Fibroblast of lung (primary cell): Measurements from ENCODE around the gene CLDN4. TPM values are rescaled to one million over a fixed set of nuclear protein-coding genes. Genes with fewer than 3 reads are reported as not detected.

Source experiments
- DNase-seq, 2 donors: peaks; one replicate each; pipeline versions ENCODE4 v3.0.0 to v3.0.0-alpha.2; 2010; ENCODE audit warnings: low read depth in 2 of 2
- H2AFZ ChIP-seq: 2 replicates; pipeline ENCODE4 v1.5.1; 2012; ENCODE audit warnings: low read length, control low read depth, inconsistent platforms
- H3K27ac ChIP-seq: 2 replicates; pipeline ENCODE4 v1.5.1; 2011; ENCODE audit warnings: low read length, control low read depth; ENCODE audit not compliant: insufficient read depth
- H3K27me3 ChIP-seq: 2 replicates; pipeline ENCODE4 v1.5.1; 2011; ENCODE audit warnings: mild to moderate bottlenecking, low read length; ENCODE audit not compliant: control insufficient read depth, insufficient read depth
- H3K36me3 ChIP-seq: 2 replicates; pipeline ENCODE4 v1.5.1; 2011; ENCODE audit warnings: low read length; ENCODE audit not compliant: control insufficient read depth, insufficient read depth
- H3K4me1 ChIP-seq: 2 replicates; pipeline ENCODE4 v1.5.1; 2011; ENCODE audit warnings: low read length; ENCODE audit not compliant: control insufficient read depth, insufficient read depth; ENCODE audit errors: extremely low read depth
- H3K4me2 ChIP-seq: 2 replicates; pipeline ENCODE4 v1.5.1; 2011; ENCODE audit warnings: low read length, control low read depth; ENCODE audit not compliant: insufficient read depth; ENCODE audit errors: extremely low read depth
- H3K4me3 ChIP-seq, 4 experiments: fragments of 200-600 bp in 1 of 4; sonication (generic) in 1 of 4; replicated peaks in 1 of 4; 2 replicates each; pipeline ENCODE4 v1.5.1; 2011 to 2016; ENCODE audit warnings: low read length in 4 of 4, low read depth in 3 of 4, mild to moderate bottlenecking in 3 of 4, control low read depth in 2 of 4, inconsistent platforms in 1 of 4, mixed read lengths in 1 of 4; ENCODE audit not compliant: insufficient read depth in 1 of 4; ENCODE audit errors: control extremely low read depth in 1 of 4
- H3K79me2 ChIP-seq: 2 replicates; pipeline ENCODE4 v1.5.1; 2012; ENCODE audit warnings: mild to moderate bottlenecking, low read length, inconsistent platforms; ENCODE audit not compliant: control insufficient read depth, insufficient read depth
- H3K9ac ChIP-seq: 2 replicates; pipeline ENCODE4 v1.5.1; 2011; ENCODE audit warnings: mild to moderate bottlenecking, low read length, control low read depth; ENCODE audit not compliant: insufficient read depth
- H3K9me3 ChIP-seq: 2 replicates; pipeline ENCODE4 v1.5.1; 2012; ENCODE audit warnings: low read depth, low read length; ENCODE audit not compliant: control insufficient read depth, insufficient read depth
- H4K20me1 ChIP-seq: 2 replicates; pipeline ENCODE4 v1.5.1; 2011; ENCODE audit warnings: low read length; ENCODE audit not compliant: control insufficient read depth, insufficient read depth; ENCODE audit errors: extremely low read depth
- EZH2 ChIP-seq: IDR thresholded peaks from 2 replicates; pipeline ENCODE4 v1.5.1; 2012; ENCODE audit warnings: low read length, control low read depth, mild to moderate bottlenecking; ENCODE audit errors: missing control alignments
- polyA plus RNA-seq, 2 donors: library from polyadenylated mRNA; depleted of rRNA in 1 of 2; stranded (reverse) in 1 of 2; unstranded in 1 of 2; fragments of >200 nt; gene quantifications; 2 replicates each; pipeline ENCODE4 v1.2.1, GENCODE V29; 2011 to 2012; ENCODE audit warnings: missing spikeins in 1 of 2
- total RNA-seq: library from RNA; depleted of rRNA; stranded (reverse); fragments of >200 nt; gene quantifications from 2 replicates; pipeline ENCODE4 v1.2.1, GENCODE V29; 2014
- TF ChIP-seq, protein P1 (sequence below), 2 donors: IDR thresholded peaks in 1 of 2; conservative IDR thresholded peaks in 1 of 2; 1 replicate in 1 of 2; 2 replicates in 1 of 2; pipeline ENCODE4 v1.5.1; 2011 to 2012; ENCODE audit warnings: low read length in 2 of 2, control low read depth in 1 of 2, inconsistent platforms in 1 of 2, low read depth in 1 of 2, mild to moderate bottlenecking in 1 of 2

The CLDN4 gene
- total and polyA plus RNA-seq, 2 donors (not counting 1 experiment from before 2014, with no cell fraction given) = under 0.01 to 0.51 TPM

DNA sequence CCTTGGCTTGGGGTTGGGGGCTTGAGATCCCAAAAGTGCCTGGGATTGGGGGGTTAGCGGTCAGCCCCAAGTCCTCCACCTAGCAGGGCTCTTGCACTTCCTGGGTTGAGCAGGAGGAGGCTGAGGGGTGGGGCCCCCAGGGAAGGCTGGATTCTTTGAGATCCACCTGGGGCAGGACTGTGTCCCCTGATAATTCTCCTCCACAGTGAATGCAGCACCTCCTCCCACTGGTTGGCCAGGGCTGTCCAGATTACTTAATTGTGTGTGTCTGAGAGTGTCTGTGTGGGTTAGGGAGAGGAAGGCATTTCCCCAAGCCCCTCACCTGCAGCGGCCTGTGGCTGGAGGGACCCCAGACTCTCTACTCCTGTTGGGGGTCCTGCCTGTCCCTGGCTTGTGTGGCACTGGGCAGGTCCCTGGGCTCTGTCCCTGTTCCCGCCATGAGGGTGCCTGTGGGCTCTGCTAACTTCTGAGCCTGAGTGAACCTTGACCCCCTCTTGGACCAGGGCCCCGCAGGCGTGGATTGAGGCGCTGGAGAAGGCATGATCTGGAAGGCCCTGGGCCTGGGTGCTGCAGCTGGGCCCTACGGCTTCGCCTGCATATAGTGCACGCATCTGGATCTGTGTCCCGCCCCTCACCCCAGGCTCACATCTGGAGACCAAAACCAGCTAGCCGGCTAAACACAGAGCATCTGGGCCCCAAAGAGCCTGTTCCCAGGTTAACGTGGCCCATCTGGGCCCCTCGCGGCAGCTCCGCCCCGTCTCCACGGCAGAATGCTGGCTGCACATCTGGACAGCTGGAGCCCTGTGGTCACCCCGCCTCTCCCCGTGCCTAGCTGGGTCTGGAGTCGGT lies 40.6 kb downstream of the CLDN4 start:
- TF ChIP-seq EZH2 = no peak
- TF ChIP-seq, protein P1, sequence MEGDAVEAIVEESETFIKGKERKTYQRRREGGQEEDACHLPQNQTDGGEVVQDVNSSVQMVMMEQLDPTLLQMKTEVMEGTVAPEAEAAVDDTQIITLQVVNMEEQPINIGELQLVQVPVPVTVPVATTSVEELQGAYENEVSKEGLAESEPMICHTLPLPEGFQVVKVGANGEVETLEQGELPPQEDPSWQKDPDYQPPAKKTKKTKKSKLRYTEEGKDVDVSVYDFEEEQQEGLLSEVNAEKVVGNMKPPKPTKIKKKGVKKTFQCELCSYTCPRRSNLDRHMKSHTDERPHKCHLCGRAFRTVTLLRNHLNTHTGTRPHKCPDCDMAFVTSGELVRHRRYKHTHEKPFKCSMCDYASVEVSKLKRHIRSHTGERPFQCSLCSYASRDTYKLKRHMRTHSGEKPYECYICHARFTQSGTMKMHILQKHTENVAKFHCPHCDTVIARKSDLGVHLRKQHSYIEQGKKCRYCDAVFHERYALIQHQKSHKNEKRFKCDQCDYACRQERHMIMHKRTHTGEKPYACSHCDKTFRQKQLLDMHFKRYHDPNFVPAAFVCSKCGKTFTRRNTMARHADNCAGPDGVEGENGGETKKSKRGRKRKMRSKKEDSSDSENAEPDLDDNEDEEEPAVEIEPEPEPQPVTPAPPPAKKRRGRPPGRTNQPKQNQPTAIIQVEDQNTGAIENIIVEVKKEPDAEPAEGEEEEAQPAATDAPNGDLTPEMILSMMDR (conservative IDR thresholded peaks at IDR 0.05 in 1 of 2, IDR thresholded peaks at IDR 0.05 in 1 of 2; ENCODE audit: low read depth in 1 of 2, low read length in 2 of 2) = no peak
- Histone ChIP-seq H3K4me2 (no peak overlapping the region), H4K20me1 (no peaks in the 10 kb centered on the region), H3K36me3 (no peaks in the 10 kb centered on the region), H2AFZ (no peak overlapping the region), H3K9ac (no peak overlapping the region), H3K9me3 (no peaks in the 10 kb centered on the region), H3K79me2 (no peaks in the 10 kb centered on the region), H3K27me3 (peaks cover 2% of the 10 kb centered on the region), H3K4me3 (no peak overlapping the region), H3K4me1 (peaks cover 5% of the 10 kb centered on the region), H3K27ac (no peak overlapping the region)
- DNase-seq = peak in 1 of 2 donors; percentile 34

DNA sequence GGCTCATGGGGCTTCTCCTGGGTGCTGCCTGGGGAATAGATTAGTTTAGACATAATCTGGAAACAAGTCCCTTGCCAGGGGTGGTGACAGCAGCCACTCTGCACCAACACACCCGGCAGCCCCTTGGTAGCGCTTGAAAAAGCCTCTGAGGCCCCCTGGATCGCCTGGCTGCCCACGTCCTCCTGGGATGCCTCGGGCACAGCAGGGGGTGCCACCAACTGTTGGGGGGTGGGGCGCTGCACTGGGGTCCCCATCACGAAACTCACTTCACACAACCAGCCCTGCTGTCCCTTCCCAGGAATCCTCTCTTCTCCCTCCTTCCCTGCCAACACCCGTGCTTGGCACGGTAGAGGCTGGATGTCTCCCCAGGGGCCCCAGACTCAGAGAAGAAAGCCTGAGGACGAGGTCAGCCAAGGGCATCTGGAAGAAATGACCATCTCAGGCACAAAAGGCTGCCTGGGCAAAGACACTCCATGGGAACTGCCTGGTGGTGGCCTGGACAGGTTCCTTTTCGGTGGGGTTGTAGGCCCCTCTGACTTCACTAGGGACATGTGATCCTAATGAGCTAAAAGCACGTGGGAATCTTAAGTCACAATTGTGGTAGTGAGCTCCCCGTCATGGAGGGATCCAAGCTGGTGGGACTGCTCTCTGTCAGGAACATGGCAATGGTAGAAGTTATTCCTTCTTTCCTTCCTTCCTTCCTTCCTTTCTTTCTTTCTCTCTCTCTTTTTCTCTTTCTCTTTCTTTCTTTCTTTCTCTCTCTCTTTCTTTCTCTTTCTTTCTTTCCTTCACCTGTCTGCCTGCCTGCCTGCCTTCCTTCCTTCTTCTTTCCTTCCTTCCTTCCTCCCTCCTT lies 41.5 kb downstream of the CLDN4 start:
- Histone ChIP-seq H3K9me3 (no peaks in the 10 kb centered on the region), H3K9ac (no peak overlapping the region), H2AFZ (no peak overlapping the region), H3K4me1 (peaks cover 5% of the 10 kb centered on the region), H3K36me3 (no peaks in the 10 kb centered on the region), H3K27me3 (peaks cover 2% of the 10 kb centered on the region), H3K79me2 (no peaks in the 10 kb centered on the region), H3K27ac (no peak overlapping the region), H3K4me2 (no peak overlapping the region), H3K4me3 (no peak overlapping the region), H4K20me1 (no peaks in the 10 kb centered on the region)
- no peak for DNase-seq
- TF ChIP-seq, protein P1 (conservative IDR thresholded peaks at IDR 0.05 in 1 of 2, IDR thresholded peaks at IDR 0.05 in 1 of 2; ENCODE audit: low read depth in 1 of 2, low read length in 2 of 2) = no peak
- no peak for TF ChIP-seq EZH2

DNA sequence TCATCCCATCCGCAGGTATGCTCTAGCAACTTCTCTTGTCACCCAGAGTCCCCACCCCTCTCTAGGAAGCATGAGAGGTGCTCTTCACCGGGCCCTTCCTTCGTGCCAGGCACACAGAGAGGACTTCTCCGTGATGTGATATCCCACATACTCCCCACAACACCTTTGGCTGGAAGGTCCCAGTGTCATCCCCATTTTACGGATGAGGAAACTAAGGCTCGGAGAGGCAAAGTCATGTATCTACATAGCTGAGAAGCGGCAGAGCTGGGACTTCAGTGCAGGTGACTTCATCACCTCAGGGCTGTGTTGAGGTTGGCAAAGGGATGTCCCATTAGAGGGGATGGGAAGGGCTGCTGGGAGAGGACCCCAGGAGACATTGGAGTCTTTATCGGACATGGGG lies 45.6 kb downstream of the CLDN4 start:
- Histone ChIP-seq H3K36me3 (no peaks in the 10 kb centered on the region), H3K4me3 (no peak overlapping the region), H3K27me3 (peaks cover 2% of the 10 kb centered on the region), H3K79me2 (no peaks in the 10 kb centered on the region), H3K27ac (no peak overlapping the region), H2AFZ (no peak overlapping the region), H3K4me1 (peaks cover 15% of the 10 kb centered on the region), H3K9me3 (no peaks in the 10 kb centered on the region), H3K9ac (no peak overlapping the region), H3K4me2 (no peak overlapping the region), H4K20me1 (no peaks in the 10 kb centered on the region)
- no peak for DNase-seq
- TF ChIP-seq, protein P1 (conservative IDR thresholded peaks at IDR 0.05 in 1 of 2, IDR thresholded peaks at IDR 0.05 in 1 of 2; ENCODE audit: low read depth in 1 of 2, low read length in 2 of 2) = no peak
- no peak for TF ChIP-seq EZH2
